ENCODE measurements around the gene MYOD1. TPM values are rescaled to one million over a fixed set of nuclear protein-coding genes. Genes with fewer than 3 reads are reported as not detected.

Gene MYOD1
- total and polyA plus RNA-seq, 2 of the 4 experiments (the other 2 are of a cell fraction) = not detected

DNA sequence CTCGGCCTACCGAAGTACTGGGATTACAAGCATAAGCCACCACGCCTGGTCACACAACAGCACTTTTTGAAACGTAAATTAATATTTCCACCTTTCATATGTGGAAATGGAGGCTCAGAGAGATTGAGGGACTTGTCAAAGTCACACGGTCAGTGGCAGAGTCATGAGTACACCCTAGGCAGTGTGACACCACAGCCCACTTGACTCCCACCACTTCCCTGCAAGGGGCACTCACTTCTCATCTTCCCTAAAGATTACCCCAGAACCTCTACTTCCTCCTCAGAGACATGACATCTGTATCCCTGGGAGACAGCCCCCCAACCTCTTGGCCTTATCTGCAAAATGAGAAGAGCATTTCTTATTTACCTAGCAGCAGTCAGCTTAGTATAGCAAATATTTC, 16.5 kb upstream of the MYOD1 start:
- Histone ChIP-seq H3K4me1 (ENCODE audit: control insufficient read depth, insufficient read depth, low read length) (no peaks in the 10 kb centered on the region), H2BK5ac (ENCODE audit: low read depth, low read length, poor library complexity, severe bottlenecking) (no peak overlapping the region), H3K36me3 (ENCODE audit: control insufficient read depth, insufficient read depth, low read length) (no peaks in the 10 kb centered on the region), H2AK9ac (replicated peaks; ENCODE audit: low read depth, low read length, poor library complexity) (no peak overlapping the region), H3K56ac (ENCODE audit: extremely low read depth, insufficient read depth, low read length) (no peak overlapping the region), H3K4ac (ENCODE audit: low read depth, low read length) (no peak overlapping the region), H4K20me1 (ENCODE audit: insufficient read depth, low read length) (no peaks in the 10 kb centered on the region), H3K9me1 (ENCODE audit: insufficient read depth, low read length) (no peaks in the 10 kb centered on the region), H3K27me3 (ENCODE audit: control insufficient read depth, insufficient read depth, low read length) (peaks cover 2% of the 10 kb centered on the region), H2BK20ac (ENCODE audit: low read depth, low read length) (no peak overlapping the region), H3K18ac (ENCODE audit: low read depth, low read length) (no peak overlapping the region), H3K4me2 (ENCODE audit: low read depth, low read length) (no peak overlapping the region), H4K91ac (ENCODE audit: insufficient read depth, low read depth, low read length) (no peak overlapping the region), H4K8ac (ENCODE audit: low read depth in 2 of 2, low read length in 2 of 2) (no peak overlapping the region), H3K4me3 (ENCODE audit: insufficient read depth, low read depth, low read length) (no peak overlapping the region), H2AFZ (replicated peaks; ENCODE audit: low read length, poor library complexity) (no peak overlapping the region), H3K9me3 (ENCODE audit: control insufficient read depth, insufficient read depth, low read length) (0 out of 2 replicates have a peak, but pooled peaks cover 2% of the 10 kb centered on the region), H2BK120ac (ENCODE audit: low read depth, low read length) (no peak overlapping the region), H3K79me1 (ENCODE audit: low read depth in 1 of 2, low read length in 2 of 2) (no peaks in the 10 kb centered on the region), H4K5ac (ENCODE audit: low read depth, low read length) (no peak overlapping the region), H2AK5ac (ENCODE audit: low read depth, low read length) (no peak overlapping the region), H3K27ac (ENCODE audit: insufficient read depth, low read length) (no peak overlapping the region), H3K14ac (replicated peaks; ENCODE audit: low read depth, low read length) (no peak overlapping the region), H2BK15ac (ENCODE audit: low read depth, low read length) (no peak overlapping the region), H3K23ac (ENCODE audit: low read depth, low read length) (no peak overlapping the region), H3K9ac (ENCODE audit: low read depth, low read length) (no peak overlapping the region)
- no CpG with 5 or more reads among the region's 5 CpGs for WGBS, 2 experiments (ENCODE audit: extremely low coverage in 2 of 2, insufficient read length in 1 of 2)
- intact Hi-C loops (cut with micrococcal nuclease) (no loop called here), dilution Hi-C loops (cut with HindIII; ENCODE audit: low sequenced_read_pairs, unreplicated experiment) (no loop called here), in situ Hi-C loops (cut with MboI; ENCODE audit: low sequenced_read_pairs) (no loop called here)
- CTCF ChIA-PET = no interaction called here
- TF ChIP-seq POLR2A (IDR thresholded peaks at IDR 0.05; ENCODE audit: low read depth, low read length) (no peak), MAFK (IDR thresholded peaks at IDR 0.05; ENCODE audit: low read depth, low read length) (no peak), RFX5 (IDR thresholded peaks at IDR 0.05; ENCODE audit: low read depth, low read length) (no peak), RAD21 (IDR thresholded peaks at IDR 0.05; ENCODE audit: low read length) (no peak), RCOR1 (IDR thresholded peaks at IDR 0.05; ENCODE audit: insufficient replicate concordance, low read length) (no peak), CHD1 (IDR thresholded peaks at IDR 0.05; ENCODE audit: low read depth, low read length) (no peak), BHLHE40 (IDR thresholded peaks at IDR 0.05; ENCODE audit: low read depth, low read length) (no peak), CEBPB (IDR thresholded peaks at IDR 0.05; ENCODE audit: low read depth, low read length) (no peak), FOS (IDR thresholded peaks at IDR 0.05; ENCODE audit: low read depth, low read length) (no peak), NFE2L2 (IDR thresholded peaks at IDR 0.05; ENCODE audit: low read depth, low read length) (no peak), SMC3 (IDR thresholded peaks at IDR 0.05; ENCODE audit: low read depth, low read length) (no peak), MXI1 (IDR thresholded peaks at IDR 0.05; ENCODE audit: borderline replicate concordance, low read depth, low read length) (no peak), MAZ (IDR thresholded peaks at IDR 0.05; ENCODE audit: borderline replicate concordance, low read depth, low read length) (no peak)
- TF ChIP-seq, protein P1, sequence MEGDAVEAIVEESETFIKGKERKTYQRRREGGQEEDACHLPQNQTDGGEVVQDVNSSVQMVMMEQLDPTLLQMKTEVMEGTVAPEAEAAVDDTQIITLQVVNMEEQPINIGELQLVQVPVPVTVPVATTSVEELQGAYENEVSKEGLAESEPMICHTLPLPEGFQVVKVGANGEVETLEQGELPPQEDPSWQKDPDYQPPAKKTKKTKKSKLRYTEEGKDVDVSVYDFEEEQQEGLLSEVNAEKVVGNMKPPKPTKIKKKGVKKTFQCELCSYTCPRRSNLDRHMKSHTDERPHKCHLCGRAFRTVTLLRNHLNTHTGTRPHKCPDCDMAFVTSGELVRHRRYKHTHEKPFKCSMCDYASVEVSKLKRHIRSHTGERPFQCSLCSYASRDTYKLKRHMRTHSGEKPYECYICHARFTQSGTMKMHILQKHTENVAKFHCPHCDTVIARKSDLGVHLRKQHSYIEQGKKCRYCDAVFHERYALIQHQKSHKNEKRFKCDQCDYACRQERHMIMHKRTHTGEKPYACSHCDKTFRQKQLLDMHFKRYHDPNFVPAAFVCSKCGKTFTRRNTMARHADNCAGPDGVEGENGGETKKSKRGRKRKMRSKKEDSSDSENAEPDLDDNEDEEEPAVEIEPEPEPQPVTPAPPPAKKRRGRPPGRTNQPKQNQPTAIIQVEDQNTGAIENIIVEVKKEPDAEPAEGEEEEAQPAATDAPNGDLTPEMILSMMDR (conservative IDR thresholded peaks at IDR 0.05; ENCODE audit: low read depth, low read length) = no peak
- TF ChIP-seq, protein P2, sequence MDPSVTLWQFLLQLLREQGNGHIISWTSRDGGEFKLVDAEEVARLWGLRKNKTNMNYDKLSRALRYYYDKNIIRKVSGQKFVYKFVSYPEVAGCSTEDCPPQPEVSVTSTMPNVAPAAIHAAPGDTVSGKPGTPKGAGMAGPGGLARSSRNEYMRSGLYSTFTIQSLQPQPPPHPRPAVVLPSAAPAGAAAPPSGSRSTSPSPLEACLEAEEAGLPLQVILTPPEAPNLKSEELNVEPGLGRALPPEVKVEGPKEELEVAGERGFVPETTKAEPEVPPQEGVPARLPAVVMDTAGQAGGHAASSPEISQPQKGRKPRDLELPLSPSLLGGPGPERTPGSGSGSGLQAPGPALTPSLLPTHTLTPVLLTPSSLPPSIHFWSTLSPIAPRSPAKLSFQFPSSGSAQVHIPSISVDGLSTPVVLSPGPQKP (IDR thresholded peaks at IDR 0.05; ENCODE audit: borderline replicate concordance, low read depth, low read length) = no peak
- TF ChIP-seq, protein P3, sequence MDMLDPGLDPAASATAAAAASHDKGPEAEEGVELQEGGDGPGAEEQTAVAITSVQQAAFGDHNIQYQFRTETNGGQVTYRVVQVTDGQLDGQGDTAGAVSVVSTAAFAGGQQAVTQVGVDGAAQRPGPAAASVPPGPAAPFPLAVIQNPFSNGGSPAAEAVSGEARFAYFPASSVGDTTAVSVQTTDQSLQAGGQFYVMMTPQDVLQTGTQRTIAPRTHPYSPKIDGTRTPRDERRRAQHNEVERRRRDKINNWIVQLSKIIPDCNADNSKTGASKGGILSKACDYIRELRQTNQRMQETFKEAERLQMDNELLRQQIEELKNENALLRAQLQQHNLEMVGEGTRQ (IDR thresholded peaks at IDR 0.05; ENCODE audit: low read depth, low read length) = no peak
- DNase-seq = no peak
- POLR2A ChIA-PET (ENCODE audit: unreplicated experiment) = no interaction called here
- ATAC-seq (ENCODE audit: low read depth) = no peak
- no TSS peak for BruUV-seq (replicated peaks)
